B cell (primary cell): ENCODE data around the gene SMIM1.

ENCODE experiments used
- EZH2 ChIP-seq: IDR thresholded peaks from 2 replicates; pipeline ENCODE4 v1.6.1; 2012; ENCODE audit warnings: borderline replicate concordance, low read depth, mild to moderate bottlenecking, moderate library complexity, low read length; ENCODE audit not compliant: insufficient read depth, poor library complexity, severe bottlenecking
- TF ChIP-seq, protein P1 (sequence below): fragments of 200-600 bp; IDR thresholded peaks from one replicate; pipeline ENCODE4 v1.8.0; 2022; ENCODE audit warnings: antibody characterized with exemption, mild to moderate bottlenecking

DNA sequence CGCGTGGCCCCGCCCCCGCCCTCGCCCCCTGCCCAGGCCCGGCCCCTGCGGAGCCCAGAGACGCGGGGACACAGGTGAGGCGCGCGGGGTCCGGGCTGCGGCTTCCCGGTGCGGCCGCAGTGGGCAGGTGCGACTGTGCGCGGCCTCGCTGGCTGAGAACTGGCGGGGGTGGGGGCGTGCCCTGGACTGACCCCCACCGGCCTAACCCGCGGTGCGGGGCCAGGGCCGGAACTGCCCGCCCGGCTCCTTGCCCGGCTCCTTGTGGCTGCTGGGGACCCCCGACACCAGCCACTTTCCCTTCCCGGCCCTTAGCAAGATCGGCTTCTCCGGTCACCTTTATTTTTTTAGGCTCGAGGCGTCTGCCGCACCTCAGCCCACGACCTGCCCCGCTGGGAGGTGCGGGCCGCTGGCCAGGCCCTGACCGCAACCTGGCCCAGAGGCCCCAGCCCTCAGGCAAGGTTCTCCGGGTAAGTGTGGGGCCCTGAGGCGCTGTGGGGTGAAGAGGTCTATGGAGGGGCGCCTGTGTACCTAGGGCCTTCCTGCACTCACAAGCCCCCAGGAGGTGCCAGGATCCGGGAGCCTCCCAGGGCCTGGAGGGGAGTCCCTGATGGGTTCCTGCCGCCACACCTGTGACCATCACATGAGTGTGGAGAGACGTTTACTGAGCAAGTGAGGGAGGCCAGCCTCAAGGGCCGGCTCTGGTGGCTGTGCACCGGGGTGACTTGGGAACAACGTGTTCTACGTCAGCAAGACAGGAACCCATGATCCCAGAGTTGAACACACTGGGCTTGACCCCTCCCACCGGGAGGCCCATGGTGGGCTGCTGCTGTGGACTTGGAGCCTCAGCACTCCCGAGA is at the start of gene SMIM1:
- TF ChIP-seq, protein P1, sequence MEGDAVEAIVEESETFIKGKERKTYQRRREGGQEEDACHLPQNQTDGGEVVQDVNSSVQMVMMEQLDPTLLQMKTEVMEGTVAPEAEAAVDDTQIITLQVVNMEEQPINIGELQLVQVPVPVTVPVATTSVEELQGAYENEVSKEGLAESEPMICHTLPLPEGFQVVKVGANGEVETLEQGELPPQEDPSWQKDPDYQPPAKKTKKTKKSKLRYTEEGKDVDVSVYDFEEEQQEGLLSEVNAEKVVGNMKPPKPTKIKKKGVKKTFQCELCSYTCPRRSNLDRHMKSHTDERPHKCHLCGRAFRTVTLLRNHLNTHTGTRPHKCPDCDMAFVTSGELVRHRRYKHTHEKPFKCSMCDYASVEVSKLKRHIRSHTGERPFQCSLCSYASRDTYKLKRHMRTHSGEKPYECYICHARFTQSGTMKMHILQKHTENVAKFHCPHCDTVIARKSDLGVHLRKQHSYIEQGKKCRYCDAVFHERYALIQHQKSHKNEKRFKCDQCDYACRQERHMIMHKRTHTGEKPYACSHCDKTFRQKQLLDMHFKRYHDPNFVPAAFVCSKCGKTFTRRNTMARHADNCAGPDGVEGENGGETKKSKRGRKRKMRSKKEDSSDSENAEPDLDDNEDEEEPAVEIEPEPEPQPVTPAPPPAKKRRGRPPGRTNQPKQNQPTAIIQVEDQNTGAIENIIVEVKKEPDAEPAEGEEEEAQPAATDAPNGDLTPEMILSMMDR = no peak
- TF ChIP-seq EZH2 = no peak
